Esophagus squamous epithelium (tissue), 5 donors: ENCODE data around the gene CEBPE. TPM values are rescaled to one million over a fixed set of nuclear protein-coding genes. Genes with fewer than 3 reads are reported as not detected.
"Not testable (repeated sequence)": the region's sequence is repeated elsewhere in the genome, so short reads cannot be mapped to it uniquely, and the experiment has no call there.

Experiments
- DNase-seq: peaks from one replicate; lab custom pipeline; 2025; lab: John Stamatoyannopoulos, UW
- H3K27ac ChIP-seq, 4 donors: fragments of 200-600 bp; sonication (generic); one replicate each; pipeline ENCODE4 v1.5.1; 2016 to 2019; ENCODE audit warnings: mild to moderate bottlenecking in 1 of 4
- H3K27me3 ChIP-seq, 4 donors: fragments of 200-600 bp; sonication (generic); 1 replicate in 3 of 4; 2 replicates in 1 of 4; pipeline versions ENCODE4 v1.5.1 to v1.6.0; 2017 to 2021; ENCODE audit warnings: antibody characterized with exemption in 1 of 4
- H3K36me3 ChIP-seq, 3 donors: fragments of 200-600 bp; sonication (generic); one replicate each; pipeline ENCODE4 v1.5.1; 2016 to 2019
- H3K4me1 ChIP-seq, 3 donors: fragments of 200-600 bp; sonication (generic); one replicate each; pipeline ENCODE4 v1.5.1; 2017 to 2019
- H3K4me3 ChIP-seq, 4 donors: fragments of 200-600 bp; sonication (generic); 1 replicate in 3 of 4; 2 replicates in 1 of 4; pipeline ENCODE4 v1.5.1; 2016 to 2019; ENCODE audit warnings: mild to moderate bottlenecking in 2 of 4, moderate library complexity in 1 of 4
- H3K9me3 ChIP-seq, 3 donors: fragments of 200-600 bp; sonication (generic); one replicate each; pipeline ENCODE4 v1.5.1; 2016 to 2019
- POLR2A ChIP-seq, 4 donors: fragments of 450-650 bp; IDR thresholded peaks; one replicate each; pipeline ENCODE4 v1.6.1; 2017; ENCODE audit warnings: antibody characterized with exemption in 4 of 4, mild to moderate bottlenecking in 4 of 4, moderate library complexity in 3 of 4
- WGBS, 2 donors: methylation state at CpG; one replicate each; pipeline ENCODE4 v1.1.5; 2018; 5-methylcytosine and 5-hydroxymethylcytosine counted together
- intact Hi-C: fragments of 100-400 bp; cut with DNase I; formaldehyde crosslinking; loops from one replicate; pipeline ENCODE4 v1.15.0; 2022
- total RNA-seq, 4 donors: library from RNA; depleted of rRNA; stranded (reverse); fragments of >200 nt; gene quantifications; one replicate each; pipeline ENCODE4 v1.1.0, GENCODE V29; 2016
- TF ChIP-seq, protein P1 (sequence below), 6 experiments: fragments of 450-650 bp in 4 of 6; fragments of 200-600 bp in 2 of 6; sonication (generic) in 2 of 6; IDR thresholded peaks; one replicate each; pipeline ENCODE4 v1.5.1; 2016 to 2019; ENCODE audit warnings: antibody characterized with exemption in 6 of 6, mild to moderate bottlenecking in 4 of 6, moderate library complexity in 4 of 6
- donor health status: DM: yes; HTN: yes; CAD: no.

Gene CEBPE
- total RNA-seq, 4 donors from 2014 or later: not detected

DNA sequence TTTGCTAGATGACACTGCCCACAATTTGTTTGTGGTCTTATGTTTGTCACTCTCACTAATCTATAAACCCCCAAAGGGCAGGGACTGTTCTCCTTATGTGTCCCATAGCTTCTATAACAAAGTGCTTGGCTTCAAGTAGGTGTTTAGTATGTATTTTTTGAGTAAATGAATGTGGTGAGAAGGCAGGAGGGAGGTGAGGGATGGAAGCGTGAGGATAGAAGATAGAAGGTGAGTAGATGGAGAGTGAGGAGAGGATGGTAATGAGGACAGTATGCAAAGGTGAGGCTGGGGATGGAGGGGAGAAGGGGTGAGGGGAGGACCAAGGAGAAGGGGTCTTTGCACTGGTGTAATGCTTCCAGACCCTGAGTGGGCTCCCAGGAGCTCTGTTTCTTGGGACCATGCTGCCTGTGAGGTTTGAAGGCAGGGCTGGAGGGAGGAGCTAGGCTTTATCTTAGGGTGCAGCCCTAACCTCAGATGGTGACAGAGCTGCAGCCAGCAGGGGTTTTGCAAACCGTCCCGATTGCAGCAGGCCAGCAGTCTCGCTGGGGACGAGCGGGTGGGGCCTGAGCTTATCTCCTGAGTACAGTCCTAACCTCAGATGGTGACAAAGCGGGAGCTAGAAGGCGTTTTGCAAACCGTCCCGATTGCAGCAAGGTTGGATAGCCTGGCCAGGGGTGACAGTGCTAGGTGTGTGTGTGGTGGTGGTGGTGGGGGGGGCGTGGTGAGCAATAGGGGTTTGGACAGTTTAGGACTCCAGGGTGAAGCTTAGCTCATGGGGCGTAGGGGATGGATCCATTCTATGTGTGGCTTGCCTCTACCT lies 6.5 kb downstream of the CEBPE start:
- no peak overlapping the region for H3K4me3 ChIP-seq
- no peaks in the 10 kb centered on the region for H3K9me3 ChIP-seq
- peaks cover 0 to 50% (median 0%) of the 10 kb centered on the region in 4 donors for H3K27me3 ChIP-seq
- TF ChIP-seq, protein P1, sequence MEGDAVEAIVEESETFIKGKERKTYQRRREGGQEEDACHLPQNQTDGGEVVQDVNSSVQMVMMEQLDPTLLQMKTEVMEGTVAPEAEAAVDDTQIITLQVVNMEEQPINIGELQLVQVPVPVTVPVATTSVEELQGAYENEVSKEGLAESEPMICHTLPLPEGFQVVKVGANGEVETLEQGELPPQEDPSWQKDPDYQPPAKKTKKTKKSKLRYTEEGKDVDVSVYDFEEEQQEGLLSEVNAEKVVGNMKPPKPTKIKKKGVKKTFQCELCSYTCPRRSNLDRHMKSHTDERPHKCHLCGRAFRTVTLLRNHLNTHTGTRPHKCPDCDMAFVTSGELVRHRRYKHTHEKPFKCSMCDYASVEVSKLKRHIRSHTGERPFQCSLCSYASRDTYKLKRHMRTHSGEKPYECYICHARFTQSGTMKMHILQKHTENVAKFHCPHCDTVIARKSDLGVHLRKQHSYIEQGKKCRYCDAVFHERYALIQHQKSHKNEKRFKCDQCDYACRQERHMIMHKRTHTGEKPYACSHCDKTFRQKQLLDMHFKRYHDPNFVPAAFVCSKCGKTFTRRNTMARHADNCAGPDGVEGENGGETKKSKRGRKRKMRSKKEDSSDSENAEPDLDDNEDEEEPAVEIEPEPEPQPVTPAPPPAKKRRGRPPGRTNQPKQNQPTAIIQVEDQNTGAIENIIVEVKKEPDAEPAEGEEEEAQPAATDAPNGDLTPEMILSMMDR (IDR thresholded peaks at IDR 0.05): no peak
- no peak for TF ChIP-seq POLR2A (IDR thresholded peaks at IDR 0.05)
- DNase-seq: no peak
- no peak overlapping the region for H3K27ac ChIP-seq
- no peaks in the 10 kb centered on the region for H3K36me3 ChIP-seq
- intact Hi-C loops: no loop called here
- peaks cover 0 to 7% (median 0%) of the 10 kb centered on the region in 3 donors for H3K4me1 ChIP-seq
- 57 to 59% methylated on average over 9 to 12 of the region's 12 CpGs for WGBS, 2 donors

DNA sequence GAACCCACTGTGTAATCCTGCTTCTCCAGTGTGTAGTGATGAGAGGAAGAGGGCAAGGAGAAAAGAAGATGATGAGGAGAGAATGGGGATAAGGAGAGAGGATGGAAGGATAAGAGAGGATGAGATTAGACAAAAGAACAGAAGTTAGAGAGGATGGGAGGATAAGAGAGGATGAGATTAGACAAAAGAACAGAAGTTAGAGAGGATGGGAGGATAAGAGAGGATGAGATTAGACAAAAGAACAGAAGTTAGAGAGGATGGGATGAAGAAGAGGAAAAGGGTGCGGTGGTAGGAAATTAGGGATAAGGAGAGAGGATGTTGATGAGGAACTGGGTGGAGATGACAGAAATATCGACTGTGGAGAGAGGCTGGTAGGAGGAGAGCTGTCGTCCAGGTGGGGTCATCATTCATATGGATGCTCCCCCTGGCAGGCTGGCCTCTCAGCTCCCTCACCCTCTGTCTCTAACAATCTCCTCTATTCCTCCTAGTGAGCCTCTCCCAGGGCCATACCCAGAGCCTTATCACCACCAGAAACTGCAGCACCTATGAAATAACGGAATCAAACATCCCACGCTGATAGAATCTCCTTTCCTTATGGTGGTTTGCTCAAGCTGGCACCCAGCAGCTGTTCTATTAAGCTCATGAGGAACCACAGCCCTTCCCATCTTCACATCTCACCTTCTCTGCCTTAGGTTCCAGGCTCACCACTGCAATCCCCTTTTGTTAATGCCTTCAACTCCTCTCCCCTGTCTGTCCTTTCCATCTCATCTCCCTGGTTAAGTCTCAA lies 8.3 kb downstream of the CEBPE start:
- Histone ChIP-seq H3K4me3 (no peak overlapping the region), H3K27me3 (peaks cover 0 to 43% (median 0%) of the 10 kb centered on the region in 4 donors), H3K4me1 (peaks cover 0 to 7% (median 0%) of the 10 kb centered on the region in 3 donors), H3K9me3 (no peaks in the 10 kb centered on the region), H3K36me3 (no peaks in the 10 kb centered on the region), H3K27ac (no peak overlapping the region)
- 58 to 65% methylated on average over 5 of the region's 5 CpGs for WGBS, 2 donors
- no peak for DNase-seq
- intact Hi-C loops: no loop called here
- TF ChIP-seq, protein P1 (IDR thresholded peaks at IDR 0.05): no peak
- no peak for TF ChIP-seq POLR2A (IDR thresholded peaks at IDR 0.05)

DNA sequence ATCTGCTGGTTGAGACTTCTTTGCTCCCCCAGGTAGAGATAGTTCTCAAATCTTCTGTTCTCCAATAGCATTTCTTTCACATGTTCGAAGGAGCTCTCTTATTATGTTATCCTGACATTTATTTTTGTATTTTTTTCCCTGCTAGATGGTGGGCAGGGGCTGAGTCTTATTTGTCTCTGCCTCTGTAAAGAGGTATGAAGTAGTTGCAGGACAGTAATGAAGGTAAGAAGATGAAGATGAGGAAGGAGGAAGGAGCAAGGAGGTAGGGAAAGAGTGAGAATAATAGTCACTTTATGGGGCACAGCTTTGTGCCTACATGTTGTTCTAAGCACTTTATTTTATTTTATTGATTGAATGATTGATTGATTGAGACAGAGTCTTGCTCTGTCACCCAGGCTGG lies 9.3 kb downstream of the CEBPE start:
- intact Hi-C loops: no loop called here
- H3K27me3 ChIP-seq: peaks cover 0 to 42% (median 0%) of the 10 kb centered on the region in 4 donors
- no peak for TF ChIP-seq POLR2A (IDR thresholded peaks at IDR 0.05)
- TF ChIP-seq, protein P1 (IDR thresholded peaks at IDR 0.05): no peak
- no peak overlapping the region for H3K4me3 ChIP-seq
- H3K9me3 ChIP-seq: no peaks in the 10 kb centered on the region
- no peak for DNase-seq
- H3K4me1 ChIP-seq: peaks cover 0 to 7% (median 0%) of the 10 kb centered on the region in 3 donors
- 81 to 86% methylated on average over 1 of the region's 1 CpG for WGBS, 2 donors
- H3K27ac ChIP-seq: no peak overlapping the region
- no peaks in the 10 kb centered on the region for H3K36me3 ChIP-seq

DNA sequence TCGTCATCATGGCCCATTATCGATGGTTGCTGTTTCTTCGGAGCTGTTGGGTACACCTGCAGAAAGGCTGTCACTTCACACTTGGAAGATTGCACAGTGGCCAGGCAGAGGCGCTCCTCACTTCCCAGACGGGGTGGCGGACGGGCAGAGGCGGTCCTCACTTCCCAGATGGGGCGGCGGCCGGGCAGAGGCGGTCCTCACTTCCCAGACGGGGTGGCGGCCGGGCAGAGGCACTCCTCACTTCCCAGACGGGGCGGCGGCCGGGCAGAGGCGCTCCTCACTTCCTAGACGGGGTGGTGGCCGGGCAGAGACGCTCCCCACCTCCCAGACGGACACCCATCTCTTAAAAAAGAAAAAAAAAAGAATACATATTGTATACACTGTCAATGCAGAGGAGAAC lies 10.9 kb downstream of the CEBPE start:
- H3K36me3 ChIP-seq, intact Hi-C loops, H3K9me3 ChIP-seq, H3K27ac ChIP-seq, H3K4me3 ChIP-seq, DNase-seq, H3K4me1 ChIP-seq: not testable (repeated sequence)
- WGBS, 2 donors: 75 to 80% methylated on average over 10 to 16 of the region's 24 CpGs
- H3K27me3 ChIP-seq: peaks cover 0 to 26% (median 0%) of the 10 kb centered on the region in 4 donors

DNA sequence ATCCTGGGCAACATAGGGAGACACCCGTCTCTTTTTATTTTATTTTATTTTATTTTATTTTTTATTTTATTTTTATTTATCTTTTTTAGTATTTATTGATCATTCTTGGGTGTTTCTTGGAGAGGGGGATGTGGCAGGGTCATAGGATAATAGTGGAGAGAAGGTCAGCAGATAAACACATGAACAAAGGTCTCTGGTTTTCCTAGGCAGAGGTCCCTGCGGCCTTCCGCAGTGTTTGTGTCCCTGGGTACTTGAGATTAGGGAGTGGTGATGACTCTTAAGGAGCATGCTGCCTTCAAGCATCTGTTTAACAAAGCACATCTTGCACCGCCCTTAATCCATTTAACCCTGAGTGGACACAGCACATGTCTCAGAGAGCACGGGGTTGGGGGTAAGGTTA lies 11.4 kb downstream of the CEBPE start:
- H3K4me1 ChIP-seq, intact Hi-C loops, H3K9me3 ChIP-seq, H3K36me3 ChIP-seq, H3K27ac ChIP-seq, DNase-seq, H3K4me3 ChIP-seq: not testable (repeated sequence)
- peaks cover 0 to 20% (median 0%) of the 10 kb centered on the region in 4 donors for H3K27me3 ChIP-seq
- WGBS, 2 donors: 83 to 88% methylated on average over 3 to 4 of the region's 5 CpGs

DNA sequence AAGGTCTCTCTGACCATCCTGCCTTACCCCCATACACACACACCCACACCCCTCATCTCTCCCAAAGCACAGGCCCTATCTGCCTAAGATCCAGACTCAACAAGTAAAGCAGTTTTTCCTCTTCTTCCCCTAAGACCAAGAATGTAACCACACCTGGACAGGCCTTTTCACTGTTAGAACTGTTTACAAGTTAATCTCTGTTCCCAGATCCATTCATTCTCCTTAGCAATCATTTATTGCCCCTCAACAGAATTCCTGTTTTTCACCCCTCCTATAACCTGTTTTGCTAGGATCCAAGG lies 12.4 kb downstream of the CEBPE start:
- intact Hi-C loops: no loop called here
- H3K36me3 ChIP-seq: no peaks in the 10 kb centered on the region
- no peaks in the 10 kb centered on the region for H3K4me1 ChIP-seq
- peaks cover 0 to 11% (median 0%) of the 10 kb centered on the region in 4 donors for H3K27me3 ChIP-seq
- TF ChIP-seq, protein P1 (IDR thresholded peaks at IDR 0.05): no peak
- TF ChIP-seq POLR2A (IDR thresholded peaks at IDR 0.05): no peak
- no peaks in the 10 kb centered on the region for H3K9me3 ChIP-seq
- no peak for DNase-seq
- no peak overlapping the region for H3K4me3 ChIP-seq
- H3K27ac ChIP-seq: no peak overlapping the region
